H9 (cell line): ENCODE data around the gene LCP1. TPM values are rescaled to one million over a fixed set of nuclear protein-coding genes. Genes with fewer than 3 reads are reported as not detected.
A peak's percentile ranks its signal among the peaks of the same experiment; 100 is the strongest.

Experiments used
- DNase-seq: peaks from one replicate; pipeline ENCODE4 v3.0.0-alpha.2; 2017
- H2AFZ ChIP-seq: one replicate; pipeline ENCODE4 v1.6.1; 2013; ENCODE audit warnings: mild to moderate bottlenecking, low read length, control low read depth, moderate library complexity
- H2AK5ac ChIP-seq: 2 replicates; pipeline ENCODE4 v1.6.1; 2013; ENCODE audit warnings: low read length, control low read depth, mixed read lengths; ENCODE audit not compliant: insufficient read length
- H2BK120ac ChIP-seq: one replicate; pipeline ENCODE4 v1.6.1; 2013; ENCODE audit warnings: low read depth, mild to moderate bottlenecking, low read length, control low read depth, inconsistent platforms; ENCODE audit not compliant: poor library complexity, severe bottlenecking
- H2BK12ac ChIP-seq: 2 replicates; pipeline ENCODE4 v1.6.1; 2013; ENCODE audit warnings: low read length, control low read depth, mixed read lengths, low read depth; ENCODE audit not compliant: insufficient read length
- H2BK15ac ChIP-seq: 2 replicates; pipeline ENCODE4 v1.6.1; 2013; ENCODE audit warnings: low read depth, low read length, control low read depth
- H2BK20ac ChIP-seq: one replicate; pipeline ENCODE4 v1.6.1; 2013; ENCODE audit warnings: low read depth, mild to moderate bottlenecking, low read length, control low read depth, inconsistent platforms; ENCODE audit not compliant: poor library complexity, severe bottlenecking
- H2BK5ac ChIP-seq: 2 replicates; pipeline ENCODE4 v1.6.1; 2013; ENCODE audit warnings: low read length, control low read depth, mixed read lengths; ENCODE audit not compliant: insufficient read length
- H3K14ac ChIP-seq: 2 replicates; pipeline ENCODE4 v1.6.1; 2013; ENCODE audit warnings: low read length, control low read depth; ENCODE audit not compliant: insufficient read depth
- H3K18ac ChIP-seq: 2 replicates; pipeline ENCODE4 v1.6.1; 2013; ENCODE audit warnings: low read depth, mild to moderate bottlenecking, mixed read lengths, low read length, control low read depth; ENCODE audit not compliant: insufficient read length
- H3K23ac ChIP-seq: 2 replicates; pipeline ENCODE4 v1.6.1; 2013; ENCODE audit warnings: low read length, control low read depth, mixed read lengths, low read depth; ENCODE audit not compliant: insufficient read length
- H3K23me2 ChIP-seq: 2 replicates; pipeline ENCODE4 v1.6.1; 2013; ENCODE audit warnings: low read depth, mild to moderate bottlenecking, mixed read lengths, low read length, control low read depth; ENCODE audit not compliant: insufficient read length, poor library complexity, severe bottlenecking
- H3K27ac ChIP-seq: 2 replicates; pipeline ENCODE4 v1.5.1; 2013; ENCODE audit warnings: low read length, control low read depth, mixed read lengths, low read depth; ENCODE audit not compliant: insufficient read length
- H3K27me3 ChIP-seq: 2 replicates; pipeline ENCODE4 v1.6.1; 2013; ENCODE audit warnings: low read length, control low read depth, inconsistent platforms; ENCODE audit not compliant: insufficient read depth
- H3K4ac ChIP-seq: 2 replicates; pipeline ENCODE4 v1.6.1; 2013; ENCODE audit warnings: low read depth, mild to moderate bottlenecking, control low read depth, inconsistent platforms, low read length, moderate library complexity
- H3K4me1 ChIP-seq: 2 replicates; pipeline ENCODE4 v1.6.1; 2013; ENCODE audit warnings: low read length, control low read depth, inconsistent platforms; ENCODE audit not compliant: insufficient read depth
- H3K4me2 ChIP-seq: 2 replicates; pipeline ENCODE4 v1.6.1; 2013; ENCODE audit warnings: low read length, control low read depth, mixed read lengths; ENCODE audit not compliant: insufficient read length, insufficient read depth
- H3K56ac ChIP-seq: 2 replicates; pipeline ENCODE4 v1.6.1; 2013; ENCODE audit warnings: low read depth, mild to moderate bottlenecking, mixed read lengths, low read length, control low read depth; ENCODE audit not compliant: insufficient read length
- H3K79me1 ChIP-seq: 2 replicates; pipeline ENCODE4 v1.6.1; 2013; ENCODE audit warnings: low read depth, mild to moderate bottlenecking, moderate library complexity, low read length, control low read depth, inconsistent platforms; ENCODE audit not compliant: insufficient read depth, poor library complexity, severe bottlenecking
- H3K79me2 ChIP-seq: 2 replicates; pipeline ENCODE4 v1.6.1; 2013; ENCODE audit warnings: low read length, control low read depth, inconsistent platforms; ENCODE audit not compliant: insufficient read depth
- H3K9ac ChIP-seq: 2 replicates; pipeline ENCODE4 v1.6.1; 2013; ENCODE audit warnings: low read length, control low read depth, mixed read lengths; ENCODE audit not compliant: insufficient read length; ENCODE audit errors: extremely low read depth
- H3K9me3 ChIP-seq: one replicate; pipeline ENCODE4 v1.6.1; 2013; ENCODE audit warnings: low read depth, low read length, inconsistent platforms; ENCODE audit not compliant: control insufficient read depth
- H3T11ph ChIP-seq: one replicate; pipeline ENCODE4 v1.6.1; 2013; ENCODE audit warnings: mild to moderate bottlenecking, low read length, control low read depth, inconsistent platforms
- H4K20me1 ChIP-seq: one replicate; pipeline ENCODE4 v1.6.1; 2013; ENCODE audit not compliant: control insufficient read depth, insufficient read length, insufficient read depth
- H4K5ac ChIP-seq: 2 replicates; pipeline ENCODE4 v1.6.1; 2013; ENCODE audit warnings: low read depth, mild to moderate bottlenecking, mixed read lengths, low read length, control low read depth; ENCODE audit not compliant: insufficient read length
- H4K8ac ChIP-seq: replicated peaks from 2 replicates; pipeline ENCODE4 v1.6.1; 2013; ENCODE audit warnings: low read length, control low read depth, mixed read lengths, low read depth; ENCODE audit not compliant: insufficient read length
- H4K91ac ChIP-seq: 2 replicates; pipeline ENCODE4 v1.6.1; 2013; ENCODE audit warnings: low read depth, mild to moderate bottlenecking, moderate library complexity, mixed read lengths, low read length, control low read depth; ENCODE audit not compliant: insufficient read length
- H3K27ac Mint-ChIP-seq, 3 experiments: 2 replicates in 2 of 3; 3 replicates in 1 of 3; pipeline ENCODE4 v1.8.0; 2020 to 2021; ENCODE audit warnings: mixed read lengths in 3 of 3, mild to moderate bottlenecking in 1 of 3, moderate library complexity in 1 of 3
- H3K27me3 Mint-ChIP-seq: 2 replicates; pipeline ENCODE4 v1.8.0; 2021; ENCODE audit warnings: low read depth, mild to moderate bottlenecking, moderate library complexity, mixed read lengths
- H3K36me3 Mint-ChIP-seq, 3 experiments: 2 replicates in 2 of 3; 3 replicates in 1 of 3; pipeline ENCODE4 v1.8.0; 2020 to 2021; ENCODE audit warnings: low read depth in 3 of 3, mixed read lengths in 3 of 3; ENCODE audit not compliant: insufficient read depth in 1 of 3
- H3K4me1 Mint-ChIP-seq, 2 experiments: 2 replicates each; pipeline ENCODE4 v1.8.0; 2020; ENCODE audit warnings: mixed read lengths in 2 of 2
- H3K4me3 Mint-ChIP-seq, 2 experiments: 2 replicates in 1 of 2; 3 replicates in 1 of 2; pipeline ENCODE4 v1.8.0; 2020 to 2021; ENCODE audit warnings: mild to moderate bottlenecking in 2 of 2, mixed read lengths in 2 of 2, moderate library complexity in 1 of 2
- H3K9me3 Mint-ChIP-seq, 2 experiments: 2 replicates in 1 of 2; 3 replicates in 1 of 2; pipeline ENCODE4 v1.8.0; 2020; ENCODE audit warnings: mild to moderate bottlenecking in 2 of 2, mixed read lengths in 2 of 2, moderate library complexity in 1 of 2
- WGBS: extraction: QIAGEN DNeasy Blood & Tissue Kit; methylation state at CpG from one replicate; pipeline ENCODE4 v1.1.7; 2013; ENCODE audit warnings: missing lambda C conversion rate, low lambda C conversion rate, mixed read lengths; ENCODE audit not compliant: insufficient read length; ENCODE audit errors: extremely low coverage; 5-methylcytosine and 5-hydroxymethylcytosine counted together
- total RNA-seq: library from RNA; stranded (reverse); gene quantifications from 2 replicates; pipeline ENCODE4 v1.2.1, GENCODE V29; 2021
- TF ChIP-seq, protein P1 (sequence below): fragments of 200-600 bp; sonication (generic); conservative IDR thresholded peaks from 3 replicates; pipeline ENCODE4 v1.8.0; 2021; ENCODE audit warnings: antibody characterized with exemption, mild to moderate bottlenecking

Gene LCP1
- total RNA-seq, 1 experiment from 2014 or later, result 0.81 TPM

DNA sequence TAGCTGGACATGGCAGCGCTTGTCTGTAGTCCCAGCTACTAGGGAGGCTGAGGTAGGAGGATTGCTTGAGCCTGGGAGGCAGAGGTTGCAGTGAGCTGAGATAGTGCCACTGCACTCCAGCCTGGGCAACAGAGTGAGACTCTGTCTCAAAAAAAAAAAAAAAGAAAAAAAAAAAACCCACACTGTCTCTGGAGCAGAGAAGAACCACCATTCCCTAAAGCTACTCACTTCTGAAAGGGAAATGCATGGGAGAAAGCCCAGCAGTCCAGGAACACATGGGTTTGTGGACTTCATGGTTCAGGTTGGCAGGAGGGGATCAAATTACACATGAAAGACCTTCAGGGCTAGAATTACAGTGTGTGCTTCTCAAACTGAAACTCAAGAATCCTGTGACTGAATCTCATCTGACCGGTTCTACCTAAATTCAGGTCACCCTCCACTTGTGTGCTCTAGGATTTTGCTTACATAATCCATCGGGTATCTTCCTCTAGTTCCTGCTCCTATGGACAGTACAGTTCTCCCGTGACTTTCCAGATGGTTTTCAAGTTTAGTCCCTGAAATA, 46.9 kb downstream of the LCP1 start:
- peak; percentile 48 for DNase-seq
- H3K9me3 Mint-ChIP-seq, result no peaks in the 10 kb centered on the region
- no peaks in the 10 kb centered on the region for H3K36me3 Mint-ChIP-seq
- H3K4me3 Mint-ChIP-seq, result peak overlapping the region in 1 of 2 experiments; percentile 17; a peak in 1 of 5 replicates
- Histone ChIP-seq H2BK120ac (no peak overlapping the region), H4K91ac (no peak overlapping the region), H4K8ac (no peak overlapping the region), H2AFZ (peak overlapping the region; percentile 1), H2BK15ac (no peak overlapping the region), H2BK20ac (no peak overlapping the region), H2BK12ac (no peak overlapping the region), H3K23me2 (no peaks in the 10 kb centered on the region), H3K14ac (no peak overlapping the region), H3K4me2 (peak overlapping the region; percentile 14), H2BK5ac (no peak overlapping the region), H3K79me1 (no peaks in the 10 kb centered on the region), H3K4me1 (peaks cover 4% of the 10 kb centered on the region; the same call in 1 of the 2 replicates), H3K9ac (no peak overlapping the region), H3K23ac (no peak overlapping the region), H2AK5ac (no peak overlapping the region), H3K18ac (no peak overlapping the region), H3K27ac (no peak overlapping the region), H3K4ac (no peak overlapping the region), H3K9me3 (no peaks in the 10 kb centered on the region), H3T11ph (no peak overlapping the region), H4K5ac (no peak overlapping the region), H3K27me3 (no peaks in the 10 kb centered on the region), H3K56ac (no peak overlapping the region), H3K79me2 (no peaks in the 10 kb centered on the region), H4K20me1 (no peaks in the 10 kb centered on the region)
- H3K4me1 Mint-ChIP-seq, result peaks cover 14% of the 10 kb centered on the region in 2 experiments
- no CpG with 5 or more reads among the region's 4 CpGs for WGBS
- peak overlapping the region in 2 of 3 experiments; percentile 38 to 72; a peak in 1 of 7 replicates for H3K27ac Mint-ChIP-seq
- TF ChIP-seq, protein P1, sequence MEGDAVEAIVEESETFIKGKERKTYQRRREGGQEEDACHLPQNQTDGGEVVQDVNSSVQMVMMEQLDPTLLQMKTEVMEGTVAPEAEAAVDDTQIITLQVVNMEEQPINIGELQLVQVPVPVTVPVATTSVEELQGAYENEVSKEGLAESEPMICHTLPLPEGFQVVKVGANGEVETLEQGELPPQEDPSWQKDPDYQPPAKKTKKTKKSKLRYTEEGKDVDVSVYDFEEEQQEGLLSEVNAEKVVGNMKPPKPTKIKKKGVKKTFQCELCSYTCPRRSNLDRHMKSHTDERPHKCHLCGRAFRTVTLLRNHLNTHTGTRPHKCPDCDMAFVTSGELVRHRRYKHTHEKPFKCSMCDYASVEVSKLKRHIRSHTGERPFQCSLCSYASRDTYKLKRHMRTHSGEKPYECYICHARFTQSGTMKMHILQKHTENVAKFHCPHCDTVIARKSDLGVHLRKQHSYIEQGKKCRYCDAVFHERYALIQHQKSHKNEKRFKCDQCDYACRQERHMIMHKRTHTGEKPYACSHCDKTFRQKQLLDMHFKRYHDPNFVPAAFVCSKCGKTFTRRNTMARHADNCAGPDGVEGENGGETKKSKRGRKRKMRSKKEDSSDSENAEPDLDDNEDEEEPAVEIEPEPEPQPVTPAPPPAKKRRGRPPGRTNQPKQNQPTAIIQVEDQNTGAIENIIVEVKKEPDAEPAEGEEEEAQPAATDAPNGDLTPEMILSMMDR, result no peak
- no peaks in the 10 kb centered on the region for H3K27me3 Mint-ChIP-seq
